Measurements from ENCODE around the gene KYAT1. TPM values are rescaled to one million over a fixed set of nuclear protein-coding genes. Genes with fewer than 3 reads are reported as not detected.

KYAT1 gene
- total and polyA plus RNA-seq, 2 of the 13 experiments (the other 11 are each of a cell fraction or from before 2014, with no cell fraction given), result 9.2 to 46.5 TPM

- peak; percentile 23; the same call in 1 of the 2 replicates for TF ChIP-seq ZNF609 (CRISPR knock-in tag; IDR thresholded peaks at IDR 0.05; ENCODE audit: borderline replicate concordance)
- no peak for TF ChIP-seq SOX6 (IDR thresholded peaks at IDR 0.05)
- peak; percentile 39; the same call in 1 of the 2 replicates for TF ChIP-seq SOX6 (CRISPR knock-in tag; IDR thresholded peaks at IDR 0.05)
- 0 out of 2 replicates have a peak, but pooled peaks have one; percentile 26 for TF ChIP-seq ZNF326 (CRISPR knock-in tag; IDR thresholded peaks at IDR 0.05; ENCODE audit: borderline replicate concordance)
- 0 out of 2 replicates have a peak, but pooled peaks have one; percentile 74 for TF ChIP-seq ZXDC (CRISPR knock-in tag; IDR thresholded peaks at IDR 0.05)
- peak; percentile 89 for TF ChIP-seq YEATS4 (CRISPR knock-in tag; IDR thresholded peaks at IDR 0.05; ENCODE audit: borderline replicate concordance)
- TF ChIP-seq HMGXB4 (CRISPR knock-in tag; IDR thresholded peaks at IDR 0.05; ENCODE audit: borderline replicate concordance in 1 of 2, low read depth in 1 of 2), result peak in 1 of 2 experiments; percentile 68; a peak in 2 of 4 replicates
- peak; percentile 63 for TF ChIP-seq KDM5A (IDR thresholded peaks at IDR 0.05; ENCODE audit: borderline replicate concordance, low read length)
- peak; percentile 86 for TF ChIP-seq ATF7-NPFF (CRISPR knock-in tag; IDR thresholded peaks at IDR 0.05; ENCODE audit: low read depth)
- TF ChIP-seq PHF8 (CRISPR knock-in tag; IDR thresholded peaks at IDR 0.05), result peak; percentile 87
- TF ChIP-seq ZFY (CRISPR knock-in tag; IDR thresholded peaks at IDR 0.05), result peak; percentile 76
Observed at GRCh38 chr9:128829477-128830251, 52.1 kb downstream of the KYAT1 start, which contains the start of gene SPOUT1 (continued).
